Suprapubic skin (tissue), 4 donors: Measurements from ENCODE around the gene GOLM1. TPM values are rescaled to one million over a fixed set of nuclear protein-coding genes. Genes with fewer than 3 reads are reported as not detected.

Experiments used
- DNase-seq, 2 donors: peaks; one replicate each; pipeline ENCODE4 v3.0.0-alpha.2; 2019; ENCODE audit warnings: low spot score in 2 of 2
- H3K27ac ChIP-seq: fragments of 200-600 bp; sonication (generic); one replicate; pipeline ENCODE4 v1.5.1; 2019
- H3K27me3 ChIP-seq: fragments of 200-600 bp; sonication (generic); one replicate; pipeline ENCODE4 v1.5.1; 2019
- H3K36me3 ChIP-seq: fragments of 200-600 bp; sonication (generic); one replicate; pipeline ENCODE4 v1.5.1; 2019
- H3K4me1 ChIP-seq: fragments of 200-600 bp; sonication (generic); one replicate; pipeline ENCODE4 v1.5.1; 2019
- H3K4me3 ChIP-seq: fragments of 200-600 bp; sonication (generic); one replicate; pipeline ENCODE4 v1.5.1; 2019; ENCODE audit warnings: mild to moderate bottlenecking
- H3K9me3 ChIP-seq: fragments of 200-600 bp; sonication (generic); one replicate; pipeline ENCODE4 v1.5.1; 2019
- EP300 ChIP-seq: sonication (generic); formaldehyde crosslinking; IDR thresholded peaks from one replicate; pipeline ENCODE4 v1.6.1; 2017; ENCODE audit warnings: antibody characterized with exemption
- POLR2A ChIP-seq, 2 donors: fragments of 450-650 bp; IDR thresholded peaks; one replicate each; pipeline ENCODE4 v1.6.1; 2017; ENCODE audit warnings: antibody characterized with exemption in 2 of 2, mild to moderate bottlenecking in 2 of 2, moderate library complexity in 2 of 2
- POLR2AphosphoS5 ChIP-seq, 3 donors: sonication (generic); formaldehyde crosslinking; IDR thresholded peaks; one replicate each; pipeline ENCODE4 v1.6.1; 2017; ENCODE audit warnings: antibody characterized with exemption in 3 of 3
- WGBS: methylation state at CpG from one replicate; pipeline ENCODE4 v1.1.5; 2018; 5-methylcytosine and 5-hydroxymethylcytosine counted together
- total RNA-seq, 4 donors: library from RNA; depleted of rRNA; stranded (reverse); fragments of >200 nt; gene quantifications; one replicate each; pipeline ENCODE4 v1.1.0, GENCODE V29; 2016
- TF ChIP-seq, protein P1 (sequence below), 2 donors: fragments of 200-600 bp in 1 of 2; fragments of 450-650 bp in 1 of 2; sonication (generic) in 1 of 2; IDR thresholded peaks; one replicate each; pipeline ENCODE4 v1.5.1; 2016 to 2019; ENCODE audit warnings: antibody characterized with exemption in 2 of 2, mild to moderate bottlenecking in 1 of 2, moderate library complexity in 1 of 2

The GOLM1 gene
- total RNA-seq, 4 donors from 2014 or later = 6.6 to 10.6 (median 10.3) TPM

DNA sequence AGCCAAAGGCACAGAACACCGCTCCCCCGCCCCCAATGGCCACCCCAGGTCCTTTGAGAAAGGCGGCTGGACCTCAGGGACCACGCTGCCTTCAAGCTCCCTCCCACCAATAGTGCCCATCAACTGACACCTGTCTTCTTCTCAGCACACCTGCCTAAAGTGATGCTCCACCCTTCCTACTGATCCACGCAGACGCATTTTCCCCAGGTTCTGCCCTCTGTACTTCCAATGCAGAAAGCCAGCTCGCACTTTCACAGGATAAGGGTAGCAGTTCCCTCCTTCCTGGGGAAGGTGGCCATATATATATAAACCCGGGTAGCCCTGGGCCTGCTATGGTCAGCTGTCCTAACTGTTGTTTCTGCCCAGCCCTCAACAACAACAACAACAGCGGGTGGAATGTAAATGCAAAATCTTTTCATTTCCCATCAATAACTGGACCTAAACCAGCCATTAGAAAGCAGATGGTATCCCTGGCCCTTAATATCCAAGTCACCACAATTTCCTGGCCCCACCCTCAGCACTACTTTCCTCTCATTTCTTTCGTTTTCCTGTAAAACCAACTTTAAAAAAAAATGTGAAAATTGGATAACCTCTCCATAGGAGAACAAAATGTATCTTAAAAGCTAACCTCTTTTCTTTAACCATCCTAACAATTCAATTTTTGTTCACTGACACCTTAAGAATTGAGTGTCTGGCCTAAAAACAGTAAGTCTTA is 1.7 kb downstream of the GOLM1 start:
- no peaks in the 10 kb centered on the region for H3K27me3 ChIP-seq
- no peak overlapping the region for H3K4me3 ChIP-seq
- WGBS = 90% methylated on average over 10 of the region's 10 CpGs
- H3K4me1 ChIP-seq = peaks cover 16% of the 10 kb centered on the region
- TF ChIP-seq, protein P1, sequence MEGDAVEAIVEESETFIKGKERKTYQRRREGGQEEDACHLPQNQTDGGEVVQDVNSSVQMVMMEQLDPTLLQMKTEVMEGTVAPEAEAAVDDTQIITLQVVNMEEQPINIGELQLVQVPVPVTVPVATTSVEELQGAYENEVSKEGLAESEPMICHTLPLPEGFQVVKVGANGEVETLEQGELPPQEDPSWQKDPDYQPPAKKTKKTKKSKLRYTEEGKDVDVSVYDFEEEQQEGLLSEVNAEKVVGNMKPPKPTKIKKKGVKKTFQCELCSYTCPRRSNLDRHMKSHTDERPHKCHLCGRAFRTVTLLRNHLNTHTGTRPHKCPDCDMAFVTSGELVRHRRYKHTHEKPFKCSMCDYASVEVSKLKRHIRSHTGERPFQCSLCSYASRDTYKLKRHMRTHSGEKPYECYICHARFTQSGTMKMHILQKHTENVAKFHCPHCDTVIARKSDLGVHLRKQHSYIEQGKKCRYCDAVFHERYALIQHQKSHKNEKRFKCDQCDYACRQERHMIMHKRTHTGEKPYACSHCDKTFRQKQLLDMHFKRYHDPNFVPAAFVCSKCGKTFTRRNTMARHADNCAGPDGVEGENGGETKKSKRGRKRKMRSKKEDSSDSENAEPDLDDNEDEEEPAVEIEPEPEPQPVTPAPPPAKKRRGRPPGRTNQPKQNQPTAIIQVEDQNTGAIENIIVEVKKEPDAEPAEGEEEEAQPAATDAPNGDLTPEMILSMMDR (IDR thresholded peaks at IDR 0.05) = no peak
- TF ChIP-seq POLR2AphosphoS5 (IDR thresholded peaks at IDR 0.05) = no peak
- no peak for TF ChIP-seq EP300
- no peak for TF ChIP-seq POLR2A (IDR thresholded peaks at IDR 0.05)
- no peak for DNase-seq
- H3K36me3 ChIP-seq = no peaks in the 10 kb centered on the region
- H3K9me3 ChIP-seq = no peaks in the 10 kb centered on the region
- H3K27ac ChIP-seq = no peak overlapping the region

DNA sequence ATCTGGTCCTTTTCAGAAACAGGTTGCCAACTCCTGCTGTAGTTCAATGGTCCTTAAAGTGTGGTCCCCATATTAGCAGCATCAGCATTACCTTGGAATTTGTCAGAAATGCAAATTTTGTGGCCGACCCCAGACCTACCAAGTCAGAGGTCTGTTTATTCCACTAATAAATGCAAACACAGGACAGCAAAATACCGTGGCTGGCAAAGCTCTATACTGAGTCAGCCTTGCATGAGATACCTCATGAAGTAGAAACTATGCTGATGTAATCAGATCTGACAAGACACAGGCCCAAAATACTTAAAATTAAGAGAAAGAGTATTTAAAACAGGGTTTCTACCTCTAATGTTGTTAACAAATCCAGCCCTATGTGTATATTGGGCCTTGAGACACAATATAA is 3.0 kb downstream of the GOLM1 start:
- Histone ChIP-seq H3K9me3 (no peaks in the 10 kb centered on the region), H3K4me1 (peaks cover 16% of the 10 kb centered on the region), H3K4me3 (no peak overlapping the region), H3K27me3 (no peaks in the 10 kb centered on the region), H3K27ac (no peak overlapping the region), H3K36me3 (no peaks in the 10 kb centered on the region)
- 80% methylated on average over 2 of the region's 2 CpGs for WGBS
- no peak for TF ChIP-seq POLR2AphosphoS5 (IDR thresholded peaks at IDR 0.05)
- TF ChIP-seq, protein P1 (IDR thresholded peaks at IDR 0.05) = no peak
- no peak for TF ChIP-seq EP300
- TF ChIP-seq POLR2A (IDR thresholded peaks at IDR 0.05) = no peak
- DNase-seq = no peak

DNA sequence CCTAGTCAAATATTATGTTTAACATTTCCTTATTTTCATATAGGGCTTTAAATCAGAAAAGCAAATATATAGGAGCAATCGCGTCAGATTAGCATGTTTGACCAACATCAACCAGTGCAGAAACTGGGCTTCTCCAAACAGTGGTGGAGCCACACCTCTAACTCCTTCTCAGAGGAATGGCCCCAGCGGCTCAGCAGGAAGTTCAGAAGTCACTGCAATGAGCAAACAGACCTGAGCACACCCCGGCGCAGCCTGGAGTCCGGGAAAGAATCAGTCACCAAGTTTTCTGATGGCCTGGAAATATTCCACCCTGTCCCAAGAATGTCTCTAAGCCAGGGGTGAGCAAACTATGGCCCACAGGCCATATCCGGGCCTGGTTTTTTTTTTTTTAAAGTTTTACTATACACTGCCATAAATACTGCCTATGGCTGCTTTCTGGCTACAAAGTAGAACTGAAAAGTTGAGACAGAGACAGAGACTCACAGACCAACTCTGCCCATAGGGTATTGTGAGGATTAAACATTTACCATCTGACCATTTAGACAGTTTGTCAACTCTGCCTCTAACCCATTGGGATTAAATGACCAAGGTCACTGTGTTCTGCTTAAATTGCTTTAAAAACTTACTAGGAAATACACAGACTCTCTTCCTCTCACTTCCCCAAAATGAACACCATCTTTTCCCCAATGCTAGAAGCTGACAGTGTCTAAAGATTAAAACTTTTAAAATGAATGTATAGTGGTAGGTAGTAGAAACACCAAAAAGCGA is 5.4 kb downstream of the GOLM1 start:
- no peaks in the 10 kb centered on the region for H3K9me3 ChIP-seq
- H3K27ac ChIP-seq = no peak overlapping the region
- 85% methylated on average over 8 of the region's 8 CpGs for WGBS
- H3K27me3 ChIP-seq = no peaks in the 10 kb centered on the region
- no peaks in the 10 kb centered on the region for H3K36me3 ChIP-seq
- TF ChIP-seq POLR2AphosphoS5 (IDR thresholded peaks at IDR 0.05) (no peak), EP300 (no peak), POLR2A (IDR thresholded peaks at IDR 0.05) (no peak)
- TF ChIP-seq, protein P1 (IDR thresholded peaks at IDR 0.05) = no peak
- DNase-seq = no peak
- H3K4me3 ChIP-seq = no peak overlapping the region
- H3K4me1 ChIP-seq = peaks cover 6% of the 10 kb centered on the region

DNA sequence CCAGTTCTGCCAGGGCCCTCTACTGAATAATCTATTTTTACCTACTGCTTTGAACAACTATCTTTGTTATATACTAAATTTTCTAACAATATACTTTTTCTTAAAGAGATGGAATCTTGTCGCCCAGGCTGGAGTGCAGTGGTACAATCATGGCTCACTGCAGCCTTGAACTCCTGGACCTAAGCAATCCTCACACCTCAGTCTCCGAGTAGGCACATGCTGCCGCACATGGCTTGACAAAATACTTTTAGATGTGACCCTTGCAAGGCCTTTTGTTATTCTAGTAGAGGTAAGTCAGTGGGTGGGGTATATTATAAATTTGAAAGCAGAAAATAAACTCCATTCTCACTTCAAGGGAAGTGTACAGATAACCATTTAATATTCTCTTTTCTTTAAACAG is 7.9 kb downstream of the GOLM1 start:
- no peaks in the 10 kb centered on the region for H3K4me1 ChIP-seq
- no peak overlapping the region for H3K27ac ChIP-seq
- TF ChIP-seq POLR2A (IDR thresholded peaks at IDR 0.05) (no peak), EP300 (no peak), POLR2AphosphoS5 (IDR thresholded peaks at IDR 0.05) (no peak)
- TF ChIP-seq, protein P1 (IDR thresholded peaks at IDR 0.05) = no peak
- WGBS = 99% methylated on average over 3 of the region's 3 CpGs
- DNase-seq = no peak
- H3K4me3 ChIP-seq = no peak overlapping the region
- no peaks in the 10 kb centered on the region for H3K9me3 ChIP-seq
- H3K27me3 ChIP-seq = no peaks in the 10 kb centered on the region
- no peaks in the 10 kb centered on the region for H3K36me3 ChIP-seq

DNA sequence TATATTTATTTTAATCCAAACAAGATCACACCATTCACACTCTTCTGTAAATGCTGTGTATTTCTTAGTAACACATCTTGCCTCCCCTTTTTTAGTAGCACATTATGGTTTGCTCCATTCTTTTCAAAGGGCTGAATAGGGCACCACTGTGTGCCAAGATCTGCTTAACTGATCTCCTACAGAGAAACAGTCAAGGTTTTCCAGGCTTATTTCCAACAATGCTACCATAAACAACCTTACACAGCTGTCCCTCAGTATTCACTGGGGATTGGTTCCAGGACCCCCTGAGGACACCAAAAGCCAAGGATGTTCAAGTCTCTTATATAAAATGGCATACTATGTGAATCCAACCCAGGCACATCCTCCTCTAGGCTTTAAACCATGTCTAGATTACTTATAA is 16.5 kb downstream of the GOLM1 start:
- Histone ChIP-seq H3K9me3 (no peaks in the 10 kb centered on the region), H3K27me3 (no peaks in the 10 kb centered on the region), H3K4me1 (no peaks in the 10 kb centered on the region), H3K27ac (no peak overlapping the region), H3K4me3 (no peak overlapping the region), H3K36me3 (peaks cover 3% of the 10 kb centered on the region)
- TF ChIP-seq, protein P1 (IDR thresholded peaks at IDR 0.05) = no peak
- no peak for TF ChIP-seq POLR2A (IDR thresholded peaks at IDR 0.05)
- no peak for TF ChIP-seq POLR2AphosphoS5 (IDR thresholded peaks at IDR 0.05)
- no peak for TF ChIP-seq EP300
- DNase-seq = no peak
